Gastrocnemius medialis (tissue), 4 donors: ENCODE measurements around the gene STPG4. TPM values are rescaled to one million over a fixed set of nuclear protein-coding genes. Genes with fewer than 3 reads are reported as not detected.

Source experiments
- ATAC-seq, 2 donors: fragments of 150-250 bp; one replicate each; pipeline ENCODE4 v1.9.1; 2016
- DNase-seq, 2 donors: peaks; one replicate each; pipeline ENCODE4 v3.0.0-alpha.2; 2019
- H3K27ac ChIP-seq, 4 donors: fragments of 200-600 bp; sonication (generic); 1 replicate in 1 of 4; 2 replicates in 3 of 4; pipeline ENCODE4 v1.5.1; 2016 to 2018; ENCODE audit warnings: mild to moderate bottlenecking in 2 of 4, moderate library complexity in 1 of 4
- H3K27me3 ChIP-seq, 3 donors: fragments of 200-600 bp; sonication (generic) in 2 of 3; 1 replicate in 1 of 3; 2 replicates in 2 of 3; pipeline versions ENCODE4 v1.5.1 to v1.6.0; 2016 to 2019; ENCODE audit warnings: mild to moderate bottlenecking in 1 of 3, moderate library complexity in 1 of 3
- H3K36me3 ChIP-seq, 2 donors: fragments of 200-600 bp; sonication (generic) in 1 of 2; one replicate each; pipeline ENCODE4 v1.5.1; 2017 to 2018
- H3K4me1 ChIP-seq, 2 donors: fragments of 200-600 bp; sonication (generic) in 1 of 2; one replicate each; pipeline ENCODE4 v1.5.1; 2016 to 2017; ENCODE audit warnings: mild to moderate bottlenecking in 2 of 2
- H3K4me3 ChIP-seq, 4 donors: fragments of 200-600 bp; sonication (generic) in 3 of 4; 1 replicate in 1 of 4; 2 replicates in 3 of 4; pipeline ENCODE4 v1.5.1; 2016 to 2019; ENCODE audit warnings: mild to moderate bottlenecking in 2 of 4
- H3K9me3 ChIP-seq, 3 donors: fragments of 200-600 bp; sonication (generic) in 2 of 3; 1 replicate in 1 of 3; 2 replicates in 2 of 3; pipeline ENCODE4 v1.5.1; 2016 to 2019
- CTCF ChIP-seq, 5 experiments: fragments of 450-650 bp in 3 of 5; fragments of 200-600 bp in 2 of 5; sonication (generic) in 2 of 5; IDR thresholded peaks in 4 of 5; conservative IDR thresholded peaks in 1 of 5; 1 replicate in 4 of 5; 2 replicates in 1 of 5; pipeline ENCODE4 v1.5.1; 2016 to 2019; ENCODE audit warnings: antibody characterized with exemption in 5 of 5, mild to moderate bottlenecking in 3 of 5, moderate library complexity in 3 of 5
- POLR2A ChIP-seq, 2 donors: fragments of 450-650 bp; IDR thresholded peaks; one replicate each; pipeline ENCODE4 v1.6.1; 2017; ENCODE audit warnings: antibody characterized with exemption in 2 of 2, mild to moderate bottlenecking in 2 of 2, moderate library complexity in 2 of 2
- in situ Hi-C, 4 donors: fragments of 200-750 bp; cut with MboI; loops; one replicate each; pipeline versions ENCODE4 v1.15.0 to v1.8.0; 2017; ENCODE audit warnings: low sequenced_read_pairs in 4 of 4
- intact Hi-C: fragments of 100-400 bp; cut with DNase I; formaldehyde crosslinking; loops from one replicate; pipeline ENCODE4 v1.15.1; 2023; ENCODE audit warnings: low total_unique reads
- total RNA-seq, 4 donors: library from RNA; depleted of rRNA; stranded (reverse); fragments of >200 nt; gene quantifications; one replicate each; pipeline versions ENCODE4 v1.1.0 to v1.2.3, GENCODE V29; 2016

Gene STPG4
- total RNA-seq, 4 donors from 2014 or later = 0.33 TPM; not detected in 3

DNA sequence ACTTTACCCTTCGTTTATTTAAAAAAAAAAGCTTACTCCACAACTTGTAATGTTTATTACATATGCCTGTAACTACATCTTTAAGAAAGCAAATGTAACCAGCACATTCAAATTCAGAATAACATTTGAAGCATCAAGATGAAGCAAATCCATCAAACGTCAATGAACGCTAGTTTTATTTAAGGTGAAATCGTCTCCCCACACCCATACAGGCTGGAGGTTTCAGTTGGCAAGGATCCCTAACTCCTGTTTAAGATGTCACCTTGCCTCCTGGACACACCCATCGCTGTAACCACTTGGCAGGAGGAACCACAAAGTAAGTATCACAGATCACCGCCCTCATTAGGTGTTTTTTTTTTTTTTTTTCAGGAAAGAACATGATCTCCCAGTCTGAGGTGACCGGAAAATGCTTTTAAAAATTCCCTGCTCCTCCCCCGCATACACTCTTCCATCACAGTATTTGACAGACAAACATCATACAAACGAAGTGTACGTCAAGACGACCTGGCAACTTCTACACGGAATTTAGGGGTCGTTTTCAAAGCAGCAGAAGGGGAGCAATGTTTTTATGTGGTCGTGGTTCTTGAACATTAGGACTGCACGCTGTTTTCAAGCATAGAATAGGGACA is 19.7 kb upstream of the STPG4 start:
- H3K4me3 ChIP-seq = peak overlapping the region; percentile 80 to 96 (median 90)
- intact Hi-C loops = no loop called here
- DNase-seq = peak; percentile 72 to 85
- TF ChIP-seq CTCF (IDR thresholded peaks at IDR 0.05 in 4 of 5, conservative IDR thresholded peaks at IDR 0.05 in 1 of 5) = no peak
- no peak for TF ChIP-seq POLR2A (IDR thresholded peaks at IDR 0.05)
- no peaks in the 10 kb centered on the region for H3K27me3 ChIP-seq
- H3K36me3 ChIP-seq = no peaks in the 10 kb centered on the region
- H3K27ac ChIP-seq = peak overlapping the region; percentile 96 to 100 (median 99)
- in situ Hi-C loops = loop anchor here in 1 of 4 donors (25.0 kb wide), 1 partner anchor 163 kb away; no protein-coding TSS in a partner anchor
- peaks cover 49 to 53% of the 10 kb centered on the region in 2 donors for H3K4me1 ChIP-seq
- no peaks in the 10 kb centered on the region for H3K9me3 ChIP-seq
- peak; percentile 57 to 60 for ATAC-seq

DNA sequence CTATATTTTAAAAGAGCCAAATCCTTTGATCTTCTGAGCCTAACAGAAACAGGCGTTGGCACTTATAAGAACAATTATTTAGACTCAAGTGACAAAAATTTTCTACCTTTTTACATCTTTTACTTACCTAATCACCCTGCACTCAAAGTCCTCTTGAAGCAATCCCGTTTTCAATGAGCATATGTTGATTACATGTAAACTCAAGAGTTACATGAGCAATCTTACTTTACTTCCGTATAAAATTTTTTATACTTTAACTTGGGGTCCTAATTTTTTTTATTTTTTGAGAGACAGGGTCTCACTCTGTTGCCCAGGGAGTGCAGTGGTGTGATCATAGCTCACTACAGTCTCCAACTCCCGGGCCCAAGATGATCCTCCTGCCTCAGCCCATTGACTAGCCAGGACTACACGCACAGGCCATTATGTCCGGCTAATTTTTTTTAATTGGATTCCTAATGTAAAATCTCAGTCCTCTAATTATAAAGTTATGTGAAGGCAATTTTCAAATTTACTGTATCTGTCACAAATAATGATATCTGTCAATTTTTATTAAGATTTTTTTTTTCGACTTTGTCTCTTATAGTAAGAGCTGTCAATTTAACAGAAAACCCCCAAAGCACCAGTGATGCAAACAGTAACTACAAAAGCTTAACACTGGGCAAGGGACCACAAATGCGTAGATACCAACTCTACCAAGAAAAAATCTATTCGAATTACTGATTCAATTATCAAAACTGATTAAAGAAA is 19.1 kb upstream of the STPG4 start:
- TF ChIP-seq CTCF (IDR thresholded peaks at IDR 0.05 in 4 of 5, conservative IDR thresholded peaks at IDR 0.05 in 1 of 5) (no peak), POLR2A (IDR thresholded peaks at IDR 0.05) (no peak)

DNA sequence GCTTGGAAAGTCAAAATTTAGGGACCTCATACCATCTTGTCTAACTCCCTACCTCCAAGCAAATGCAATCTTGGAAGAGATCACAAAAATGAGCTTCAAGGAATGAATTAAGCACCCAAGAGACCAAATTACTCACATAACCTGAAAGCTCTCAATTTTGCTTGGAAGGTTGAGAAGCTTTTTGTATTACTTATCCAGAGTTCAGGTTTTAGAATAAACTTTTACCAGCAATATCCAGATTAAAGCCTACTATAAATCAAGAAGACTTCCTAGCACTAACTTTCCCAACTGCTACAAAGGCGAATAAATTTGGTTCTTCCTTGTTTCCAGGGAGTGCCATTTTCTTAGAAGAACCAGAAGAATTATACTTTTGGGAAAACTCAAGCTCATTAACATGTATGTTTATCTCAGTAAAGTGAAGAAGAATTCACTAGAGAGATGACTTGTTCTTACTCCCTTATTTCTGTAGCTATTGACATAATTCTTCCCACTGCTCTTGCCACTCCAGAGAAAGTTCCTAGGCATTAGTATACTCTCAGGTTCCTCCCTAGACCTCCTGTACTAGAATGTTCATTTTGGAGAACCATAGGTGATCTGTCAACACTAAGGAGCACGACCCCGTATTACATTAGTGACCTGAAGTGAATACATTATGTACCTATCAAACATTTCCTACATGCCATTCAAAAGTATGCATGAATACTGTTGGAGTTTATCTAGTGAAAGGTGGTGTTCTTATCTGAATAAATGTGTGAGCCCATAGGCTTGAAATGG is 18.0 kb upstream of the STPG4 start:
- H3K4me1 ChIP-seq = peaks cover 62 to 70% of the 10 kb centered on the region in 2 donors
- TF ChIP-seq CTCF (IDR thresholded peaks at IDR 0.05 in 4 of 5, conservative IDR thresholded peaks at IDR 0.05 in 1 of 5) = no peak
- TF ChIP-seq POLR2A (IDR thresholded peaks at IDR 0.05) = no peak
- intact Hi-C loops = no loop called here

More for the DNA sequence above, 19.1 kb upstream of the STPG4 start:
- H3K27ac ChIP-seq = peak overlapping the region; percentile 96 to 100 (median 99)
- H3K4me1 ChIP-seq = peaks cover 56 to 60% of the 10 kb centered on the region in 2 donors
- ATAC-seq = no peak
- peak overlapping the region; percentile 80 to 96 (median 90) for H3K4me3 ChIP-seq
- in situ Hi-C loops = loop anchor here in 1 of 4 donors (25.0 kb wide), 1 partner anchor 162 kb away; no protein-coding TSS in a partner anchor
- no peaks in the 10 kb centered on the region for H3K27me3 ChIP-seq
- no peaks in the 10 kb centered on the region for H3K9me3 ChIP-seq
- peaks cover 0 to 5% of the 10 kb centered on the region in 2 donors for H3K36me3 ChIP-seq
- intact Hi-C loops = no loop called here
- no peak for DNase-seq

GRCh38 chr2:47172156-47172921 is 17.2 kb upstream of the STPG4 start:
- in situ Hi-C loops (loop anchor here in 1 of 4 donors (25.0 kb wide), 1 partner anchor 160 kb away; no protein-coding TSS in a partner anchor), intact Hi-C loops (no loop called here)
- TF ChIP-seq POLR2A (IDR thresholded peaks at IDR 0.05) (no peak), CTCF (IDR thresholded peaks at IDR 0.05 in 4 of 5, conservative IDR thresholded peaks at IDR 0.05 in 1 of 5) (no peak)
- H3K36me3 ChIP-seq = peaks cover 0 to 6% of the 10 kb centered on the region in 2 donors
- peak overlapping the region in 3 of 4 donors; percentile 12 to 84 (median 80) for H3K4me3 ChIP-seq
- H3K27me3 ChIP-seq = no peaks in the 10 kb centered on the region
- ATAC-seq (no peak), DNase-seq (no peak)
- H3K4me1 ChIP-seq = peaks cover 62 to 70% of the 10 kb centered on the region in 2 donors
- no peaks in the 10 kb centered on the region for H3K9me3 ChIP-seq
- H3K27ac ChIP-seq = peak overlapping the region; percentile 61 to 100 (median 99)

More for the DNA sequence above, 18.0 kb upstream of the STPG4 start:
- Histone ChIP-seq H3K36me3 (peaks cover 0 to 6% of the 10 kb centered on the region in 2 donors), H3K27ac (peak overlapping the region; percentile 96 to 100 (median 99)), H3K4me3 (peak overlapping the region; percentile 10 to 84 (median 46)), H3K27me3 (no peaks in the 10 kb centered on the region), H3K9me3 (no peaks in the 10 kb centered on the region)
- DNase-seq (no peak), ATAC-seq (no peak)
- in situ Hi-C loops = loop anchor here in 1 of 4 donors (25.0 kb wide), 1 partner anchor 161 kb away; no protein-coding TSS in a partner anchor
